Measurements from ENCODE around the gene TOP3B. TPM values are rescaled to one million over a fixed set of nuclear protein-coding genes. Genes with fewer than 3 reads are reported as not detected.

The TOP3B gene
- total and polyA plus RNA-seq, 10 of the 15 experiments (the other 5 are each of a cell fraction or from before 2014, with no cell fraction given) = 0.60 to 47.3 (median 33.7) TPM

DNA sequence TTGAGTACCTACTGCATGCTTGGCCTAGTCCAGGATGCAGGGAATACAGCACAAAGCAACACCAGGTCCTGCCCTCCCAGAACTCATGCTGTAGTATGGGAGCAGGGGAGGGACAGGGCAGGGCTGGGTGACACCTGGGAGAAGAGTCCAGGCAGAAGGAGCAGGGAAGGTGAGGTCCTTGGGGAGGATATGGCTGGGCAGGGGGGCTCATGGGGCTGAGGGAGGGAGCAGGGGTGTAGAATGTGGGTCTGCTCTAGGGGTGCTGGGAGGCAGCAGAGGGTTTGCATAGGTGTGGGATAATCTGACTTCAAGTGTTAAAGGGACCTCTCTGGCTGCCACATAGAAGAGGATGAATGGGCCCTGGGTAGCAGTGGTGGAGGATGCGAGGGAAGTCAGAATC, 4.8 kb downstream of the TOP3B start:
- FAIRE-seq = no peak
- SMC1A ChIA-PET (ENCODE audit: uncharacterized antibody, unreplicated experiment) = no interaction called here
- in situ Hi-C loops (cut with MboI) = no loop called here

More for the DNA sequence above, 4.8 kb downstream of the TOP3B start:
- POLR2A ChIA-PET = no interaction called here
- Histone ChIP-seq H3K36me3 (ENCODE audit: control insufficient read depth in 2 of 2, insufficient read depth in 2 of 2, low read length in 1 of 2) (peaks cover 5 to 12% of the 10 kb centered on the region in 2 experiments), H3K9ac (ENCODE audit: control insufficient read depth, insufficient read depth, low read length) (no peak overlapping the region), H3K4me1 (ENCODE audit: control insufficient read depth, insufficient read depth, low read length) (peaks cover 4% of the 10 kb centered on the region), H3K27me3 (replicated peaks in 1 of 2; ENCODE audit: control insufficient read depth in 2 of 2, insufficient read depth in 2 of 2, low read length in 1 of 2) (no peaks in the 10 kb centered on the region), H3K4me2 (ENCODE audit: control insufficient read depth, insufficient read depth) (no peak overlapping the region), H3K27ac (ENCODE audit: control insufficient read depth, insufficient read depth) (no peak overlapping the region), H3K79me2 (ENCODE audit: control insufficient read depth, insufficient read depth, low read length) (peaks cover 16% of the 10 kb centered on the region), H4K20me1 (ENCODE audit: control insufficient read depth, insufficient read depth) (no peaks in the 10 kb centered on the region; the same call in 1 of the 2 replicates), H3K4me3 (no peak overlapping the region), H2AFZ (ENCODE audit: control insufficient read depth, low read depth, low read length) (no peak overlapping the region), H3K9me3 (replicated peaks; ENCODE audit: control insufficient read depth, insufficient read depth, low read length) (no peaks in the 10 kb centered on the region)
- TF ChIP-seq JUND (IDR thresholded peaks at IDR 0.05; ENCODE audit: low read depth, low read length) (no peak), CBFB (IDR thresholded peaks at IDR 0.05; ENCODE audit: low read depth) (no peak), POLR2AphosphoS5 (IDR thresholded peaks at IDR 0.05; ENCODE audit: low read length) (no peak), TARDBP (IDR thresholded peaks at IDR 0.05; ENCODE audit: borderline replicate concordance) (no peak), RFX5 (IDR thresholded peaks at IDR 0.05; ENCODE audit: low read depth, low read length) (no peak), NBN (IDR thresholded peaks at IDR 0.05) (no peak), SPI1 (IDR thresholded peaks at IDR 0.05; ENCODE audit: borderline replicate concordance, insufficient read depth, low read depth, low read length) (no peak), ZNF207 (IDR thresholded peaks at IDR 0.05; ENCODE audit: borderline replicate concordance) (no peak), HDAC6 (IDR thresholded peaks at IDR 0.05; ENCODE audit: unreplicated experiment) (no peak), STAT3 (IDR thresholded peaks at IDR 0.05; ENCODE audit: low read depth, low read length) (no peak), ZSCAN29 (IDR thresholded peaks at IDR 0.05) (no peak), BACH1 (IDR thresholded peaks at IDR 0.05; ENCODE audit: borderline replicate concordance) (no peak)
- TF ChIP-seq, protein P1, sequence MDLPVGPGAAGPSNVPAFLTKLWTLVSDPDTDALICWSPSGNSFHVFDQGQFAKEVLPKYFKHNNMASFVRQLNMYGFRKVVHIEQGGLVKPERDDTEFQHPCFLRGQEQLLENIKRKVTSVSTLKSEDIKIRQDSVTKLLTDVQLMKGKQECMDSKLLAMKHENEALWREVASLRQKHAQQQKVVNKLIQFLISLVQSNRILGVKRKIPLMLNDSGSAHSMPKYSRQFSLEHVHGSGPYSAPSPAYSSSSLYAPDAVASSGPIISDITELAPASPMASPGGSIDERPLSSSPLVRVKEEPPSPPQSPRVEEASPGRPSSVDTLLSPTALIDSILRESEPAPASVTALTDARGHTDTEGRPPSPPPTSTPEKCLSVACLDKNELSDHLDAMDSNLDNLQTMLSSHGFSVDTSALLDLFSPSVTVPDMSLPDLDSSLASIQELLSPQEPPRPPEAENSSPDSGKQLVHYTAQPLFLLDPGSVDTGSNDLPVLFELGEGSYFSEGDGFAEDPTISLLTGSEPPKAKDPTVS (IDR thresholded peaks at IDR 0.05; ENCODE audit: low read depth, low read length) = no peak
- TF ChIP-seq, protein P2, sequence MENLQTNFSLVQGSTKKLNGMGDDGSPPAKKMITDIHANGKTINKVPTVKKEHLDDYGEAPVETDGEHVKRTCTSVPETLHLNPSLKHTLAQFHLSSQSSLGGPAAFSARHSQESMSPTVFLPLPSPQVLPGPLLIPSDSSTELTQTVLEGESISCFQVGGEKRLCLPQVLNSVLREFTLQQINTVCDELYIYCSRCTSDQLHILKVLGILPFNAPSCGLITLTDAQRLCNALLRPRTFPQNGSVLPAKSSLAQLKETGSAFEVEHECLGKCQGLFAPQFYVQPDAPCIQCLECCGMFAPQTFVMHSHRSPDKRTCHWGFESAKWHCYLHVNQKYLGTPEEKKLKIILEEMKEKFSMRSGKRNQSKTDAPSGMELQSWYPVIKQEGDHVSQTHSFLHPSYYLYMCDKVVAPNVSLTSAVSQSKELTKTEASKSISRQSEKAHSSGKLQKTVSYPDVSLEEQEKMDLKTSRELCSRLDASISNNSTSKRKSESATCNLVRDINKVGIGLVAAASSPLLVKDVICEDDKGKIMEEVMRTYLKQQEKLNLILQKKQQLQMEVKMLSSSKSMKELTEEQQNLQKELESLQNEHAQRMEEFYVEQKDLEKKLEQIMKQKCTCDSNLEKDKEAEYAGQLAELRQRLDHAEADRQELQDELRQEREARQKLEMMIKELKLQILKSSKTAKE (IDR thresholded peaks at IDR 0.05; ENCODE audit: low read depth, poor library complexity, severe bottlenecking) = no peak
- TF ChIP-seq, protein P3, sequence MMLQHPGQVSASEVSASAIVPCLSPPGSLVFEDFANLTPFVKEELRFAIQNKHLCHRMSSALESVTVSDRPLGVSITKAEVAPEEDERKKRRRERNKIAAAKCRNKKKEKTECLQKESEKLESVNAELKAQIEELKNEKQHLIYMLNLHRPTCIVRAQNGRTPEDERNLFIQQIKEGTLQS (IDR thresholded peaks at IDR 0.05; ENCODE audit: borderline replicate concordance, extremely low read depth, low read depth, low read length) = no peak
- BruUV-seq (replicated peaks) = no TSS peak
- no peak for DNase-seq (ENCODE audit: low read depth, low spot score)
- 100% methylated on average over 1 of the region's 1 CpG for WGBS (ENCODE audit: insufficient coverage, insufficient replicate concordance, low lambda C conversion rate, missing lambda C conversion rate)
- intact Hi-C loops (cut with micrococcal nuclease; ENCODE audit: unreplicated experiment) = no loop called here
- RAD21 ChIA-PET (ENCODE audit: unreplicated experiment) = no interaction called here
- ATAC-seq = no peak
- CTCF ChIA-PET = no interaction called here
